Karpas-422 (cell line): Measurements from ENCODE around the gene FNIP1. TPM values are rescaled to one million over a fixed set of nuclear protein-coding genes. Genes with fewer than 3 reads are reported as not detected.

ENCODE experiments used
- DNase-seq: peaks from one replicate; pipeline ENCODE4 v3.0.0-alpha.2; 2015
- H2AFZ ChIP-seq: fragments of 200-600 bp; sonication (generic); 2 replicates; pipeline ENCODE4 v1.6.1; 2014; ENCODE audit warnings: antibody characterized with exemption, low read length, mixed read lengths
- H3K27ac ChIP-seq: fragments of 200-600 bp; sonication (generic); 2 replicates; pipeline ENCODE4 v1.5.1; 2014; ENCODE audit warnings: mild to moderate bottlenecking, low read length, moderate library complexity
- H3K27me3 ChIP-seq: fragments of 200-600 bp; sonication (generic); 2 replicates; pipeline ENCODE4 v1.6.1; 2014; ENCODE audit warnings: low read length, mixed read lengths
- H3K36me3 ChIP-seq: fragments of 200-600 bp; sonication (generic); 2 replicates; pipeline ENCODE4 v1.6.1; 2014; ENCODE audit warnings: low read length, mixed read lengths; ENCODE audit not compliant: insufficient read depth
- H3K4me1 ChIP-seq: fragments of 200-600 bp; sonication (generic); 2 replicates; pipeline ENCODE4 v1.6.1; 2014; ENCODE audit warnings: mild to moderate bottlenecking, low read length, mixed read lengths
- H3K4me2 ChIP-seq: fragments of 200-600 bp; sonication (generic); 2 replicates; pipeline ENCODE4 v1.6.1; 2014; ENCODE audit warnings: low read length, low read depth, mild to moderate bottlenecking; ENCODE audit not compliant: poor library complexity, severe bottlenecking
- H3K4me3 ChIP-seq: fragments of 200-600 bp; sonication (generic); 2 replicates; pipeline ENCODE4 v1.5.1; 2014; ENCODE audit warnings: mild to moderate bottlenecking, antibody characterized with exemption, low read length, mixed read lengths
- H3K79me2 ChIP-seq: fragments of 200-600 bp; sonication (generic); 2 replicates; pipeline ENCODE4 v1.6.1; 2014; ENCODE audit warnings: mild to moderate bottlenecking, low read length, mixed read lengths
- H3K9ac ChIP-seq: fragments of 200-600 bp; sonication (generic); 2 replicates; pipeline ENCODE4 v1.6.0; 2014; ENCODE audit warnings: low read length
- H3K9me2 ChIP-seq: fragments of 200-600 bp; sonication (generic), shearing (Covaris generic); replicated peaks from 2 replicates; pipeline ENCODE4 v1.6.0; 2014; ENCODE audit warnings: mild to moderate bottlenecking, low read length, moderate library complexity; ENCODE audit not compliant: insufficient read depth
- H3K9me3 ChIP-seq: fragments of 300-700, 200-600 bp; sonication (generic); 2 replicates; pipeline ENCODE4 v1.6.1; 2014; ENCODE audit warnings: low read length, mixed read lengths
- H4K20me1 ChIP-seq: fragments of 200-600 bp; sonication (generic); 2 replicates; pipeline ENCODE4 v1.6.1; 2014; ENCODE audit warnings: mild to moderate bottlenecking, antibody characterized with exemption, low read length, low read depth; ENCODE audit not compliant: insufficient read depth
- total RNA-seq: library from RNA; depleted of rRNA; stranded (reverse); fragments of >200 nt; shearing (Covaris generic); gene quantifications from 2 replicates; pipeline ENCODE4 v1.2.3, GENCODE V29; 2014; ENCODE audit warnings: low replicate concordance

FNIP1 gene
- total RNA-seq, 1 experiment from 2014 or later: 56.2 TPM

DNA sequence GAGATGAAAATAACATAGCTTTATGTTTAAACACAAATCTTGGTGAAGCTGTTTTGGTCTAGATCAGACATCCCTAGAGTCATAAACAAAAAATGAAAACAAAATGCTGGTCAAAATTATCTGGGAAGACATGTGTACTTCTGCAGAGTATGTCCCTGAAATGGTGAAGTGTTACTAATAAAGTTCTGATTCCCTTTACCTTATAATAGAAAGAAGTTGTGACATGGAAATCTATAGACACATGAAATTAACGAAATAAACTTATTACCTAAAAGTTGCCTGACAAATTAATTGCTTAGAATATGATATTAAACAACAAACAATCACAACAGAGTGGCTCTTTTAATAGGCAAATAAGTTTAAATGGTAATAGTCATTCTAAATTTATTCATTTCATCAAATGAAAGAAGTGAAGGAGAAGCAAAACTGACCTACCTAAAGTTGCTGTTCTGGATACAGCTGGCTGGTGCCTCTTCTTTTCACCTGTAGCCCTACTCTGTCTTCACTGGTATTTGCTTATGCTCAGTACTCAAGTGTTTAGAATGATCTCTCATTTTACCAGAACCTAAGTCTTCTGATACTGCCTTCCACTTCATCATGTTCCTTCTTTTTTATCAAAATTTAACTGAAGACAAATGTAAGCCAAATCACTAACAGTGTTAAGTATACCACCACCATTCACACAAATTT, 38.8 kb downstream of the FNIP1 start:
- peak overlapping the region; percentile 14 for H3K4me2 ChIP-seq

DNA sequence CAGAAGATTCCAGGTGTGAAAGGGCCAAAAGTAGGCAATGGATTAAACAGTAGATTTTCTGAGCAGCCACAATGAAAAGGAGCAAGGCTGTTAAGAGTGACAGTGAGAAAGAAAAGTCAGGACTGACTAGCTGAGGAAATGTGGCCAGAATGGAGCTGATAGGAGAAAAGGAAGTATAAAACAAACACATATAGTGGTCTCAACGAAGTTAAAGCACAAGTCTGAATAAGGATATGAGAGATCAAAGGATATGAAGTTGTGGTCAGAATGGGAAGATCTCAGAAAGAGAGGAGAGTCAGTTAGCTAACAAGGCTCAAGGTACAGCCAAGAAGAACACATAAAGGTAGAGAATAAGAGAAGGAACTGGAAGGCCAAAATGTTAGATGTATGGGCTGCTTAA, 39.9 kb downstream of the FNIP1 start:
- Histone ChIP-seq H3K36me3 (no peaks in the 10 kb centered on the region; the same call in 1 of the 2 replicates), H3K4me2 (no peak overlapping the region), H2AFZ (no peak overlapping the region), H3K27ac (no peak overlapping the region), H3K79me2 (peaks cover 100% of the 10 kb centered on the region), H3K4me1 (peaks cover 15% of the 10 kb centered on the region), H3K27me3 (no peaks in the 10 kb centered on the region), H3K9ac (no peak overlapping the region), H4K20me1 (no peaks in the 10 kb centered on the region), H3K9me3 (no peaks in the 10 kb centered on the region), H3K4me3 (no peak overlapping the region), H3K9me2 (no peaks in the 10 kb centered on the region)
- DNase-seq: no peak

More for the DNA sequence above, 38.8 kb downstream of the FNIP1 start:
- H4K20me1 ChIP-seq: no peaks in the 10 kb centered on the region
- no peak overlapping the region for H3K27ac ChIP-seq
- no peaks in the 10 kb centered on the region for H3K9me3 ChIP-seq
- no peaks in the 10 kb centered on the region; the same call in 1 of the 2 replicates for H3K36me3 ChIP-seq
- H2AFZ ChIP-seq: no peak overlapping the region
- H3K9ac ChIP-seq: no peak overlapping the region
- H3K4me1 ChIP-seq: peaks cover 15% of the 10 kb centered on the region
- H3K27me3 ChIP-seq: no peaks in the 10 kb centered on the region
- H3K9me2 ChIP-seq: no peaks in the 10 kb centered on the region
- peaks cover 100% of the 10 kb centered on the region for H3K79me2 ChIP-seq
- no peak for DNase-seq
- H3K4me3 ChIP-seq: no peak overlapping the region

DNA sequence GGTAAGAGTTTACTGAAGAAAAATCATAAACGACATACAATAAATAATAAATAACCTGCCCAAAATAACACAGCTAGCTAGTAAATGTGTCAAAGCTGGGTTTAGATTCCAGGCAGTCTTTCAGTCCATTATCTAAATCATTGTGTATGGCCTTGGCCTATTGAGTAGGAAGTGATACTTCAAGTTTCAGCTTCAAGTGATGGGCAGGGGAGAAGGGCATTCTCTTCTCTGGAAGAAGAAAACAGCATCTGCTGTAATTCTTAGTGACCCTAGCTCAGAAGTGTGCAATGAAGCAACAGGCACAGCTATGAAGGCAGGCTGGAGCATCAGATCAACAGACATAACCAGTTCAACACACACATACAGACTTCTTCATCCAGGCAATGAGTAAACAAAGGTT, 42.5 kb downstream of the FNIP1 start:
- Histone ChIP-seq H3K36me3 (no peaks in the 10 kb centered on the region), H3K4me2 (no peak overlapping the region), H3K4me1 (peaks cover 14% of the 10 kb centered on the region), H3K27ac (no peak overlapping the region), H3K4me3 (no peak overlapping the region), H3K9me2 (no peaks in the 10 kb centered on the region), H3K9ac (no peak overlapping the region), H3K27me3 (no peaks in the 10 kb centered on the region), H2AFZ (no peak overlapping the region), H3K9me3 (no peaks in the 10 kb centered on the region), H4K20me1 (no peaks in the 10 kb centered on the region), H3K79me2 (peaks cover 100% of the 10 kb centered on the region)
- DNase-seq: no peak

DNA sequence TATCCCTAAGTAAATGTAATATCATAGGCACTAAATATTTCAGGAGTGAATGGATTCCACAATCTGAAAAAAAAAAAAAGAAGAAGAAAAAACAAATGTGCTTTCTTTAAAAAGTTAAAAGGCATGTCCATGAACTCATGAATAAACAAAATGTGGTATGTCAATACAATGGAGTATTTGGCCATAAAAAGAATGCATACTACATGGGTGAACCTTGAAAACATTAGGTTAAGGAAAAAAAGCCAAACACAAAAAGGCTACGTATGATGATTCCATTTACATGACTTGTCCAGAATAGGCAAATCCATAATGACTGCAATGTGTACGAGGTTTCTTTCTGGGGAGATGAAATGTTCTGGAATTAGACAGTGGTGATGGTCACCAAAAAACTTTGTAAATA, 45.3 kb downstream of the FNIP1 start:
- Histone ChIP-seq H3K4me3 (no peak overlapping the region), H4K20me1 (no peaks in the 10 kb centered on the region), H3K9me3 (no peaks in the 10 kb centered on the region), H3K36me3 (no peaks in the 10 kb centered on the region), H3K4me2 (no peak overlapping the region), H3K27ac (no peak overlapping the region), H3K4me1 (no peaks in the 10 kb centered on the region; the same call in 1 of the 2 replicates), H3K27me3 (no peaks in the 10 kb centered on the region), H3K9me2 (no peaks in the 10 kb centered on the region), H2AFZ (no peak overlapping the region), H3K79me2 (peaks cover 98% of the 10 kb centered on the region), H3K9ac (no peak overlapping the region)
- DNase-seq: no peak

DNA sequence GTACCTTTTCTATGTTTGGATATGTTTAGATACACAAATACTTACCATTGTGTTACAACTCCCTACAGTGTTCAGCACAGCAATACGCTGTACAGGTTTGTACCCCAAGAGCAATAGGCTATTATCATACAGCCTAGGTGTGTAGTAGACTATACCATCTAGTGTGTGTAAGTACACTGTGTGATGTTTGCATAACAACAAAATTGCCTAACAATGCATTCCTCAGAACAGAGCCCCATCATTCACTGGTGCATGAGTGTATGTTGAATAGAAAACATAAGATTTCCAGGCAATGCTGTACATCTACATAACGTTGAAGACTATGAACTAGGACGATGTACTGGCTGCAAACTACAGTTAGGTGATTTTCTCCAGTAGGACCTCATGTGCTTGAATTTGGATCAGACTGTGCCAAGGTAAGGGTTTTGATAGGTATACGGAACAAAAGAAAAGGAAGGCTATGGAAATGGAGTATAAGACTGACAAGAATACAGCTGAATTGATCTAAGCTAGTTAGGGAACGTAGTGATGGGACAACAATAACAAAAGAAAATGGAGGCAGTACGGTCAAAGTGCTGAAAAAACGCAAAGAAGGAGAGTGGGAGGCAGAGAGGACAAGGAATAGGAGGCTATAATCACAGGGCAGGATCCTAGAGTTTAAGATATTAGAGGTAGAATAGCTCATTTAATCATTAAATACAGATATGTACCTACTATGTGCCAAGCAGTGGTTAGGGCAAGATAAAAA, 46.9 kb downstream of the FNIP1 start:
- no peak overlapping the region for H3K4me3 ChIP-seq
- H3K9me2 ChIP-seq: no peaks in the 10 kb centered on the region
- H3K9ac ChIP-seq: no peak overlapping the region
- no peaks in the 10 kb centered on the region for H4K20me1 ChIP-seq
- no peaks in the 10 kb centered on the region for H3K9me3 ChIP-seq
- no peak overlapping the region for H3K27ac ChIP-seq
- H3K4me1 ChIP-seq: no peaks in the 10 kb centered on the region; the same call in 1 of the 2 replicates
- no peaks in the 10 kb centered on the region for H3K36me3 ChIP-seq
- no peak for DNase-seq
- H2AFZ ChIP-seq: no peak overlapping the region
- H3K79me2 ChIP-seq: peaks cover 97% of the 10 kb centered on the region
- no peaks in the 10 kb centered on the region for H3K27me3 ChIP-seq
- no peak overlapping the region for H3K4me2 ChIP-seq

DNA sequence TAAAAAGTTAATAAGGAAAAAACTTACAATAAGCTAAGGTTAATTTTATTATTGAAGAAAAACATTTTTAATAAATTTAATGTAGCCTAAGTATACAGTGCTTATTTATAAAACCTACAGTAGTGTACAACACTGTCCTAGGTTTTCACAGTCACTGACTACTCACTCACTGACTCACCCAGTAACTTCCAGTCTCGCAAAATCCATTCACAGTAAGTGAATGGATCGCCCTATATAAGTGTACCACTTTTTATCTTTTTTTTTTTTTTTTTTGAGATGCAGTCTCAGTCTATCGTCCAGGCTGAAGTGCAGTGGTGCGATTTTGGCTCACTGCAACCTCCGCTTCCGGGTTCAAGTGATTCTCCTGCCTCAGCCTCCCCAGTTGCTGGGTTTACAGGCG, 47.7 kb downstream of the FNIP1 start:
- Histone ChIP-seq H3K9me3 (no peaks in the 10 kb centered on the region), H3K4me1 (no peaks in the 10 kb centered on the region; the same call in 1 of the 2 replicates), H3K27me3 (no peaks in the 10 kb centered on the region), H3K9me2 (no peaks in the 10 kb centered on the region), H3K4me2 (no peak overlapping the region), H3K27ac (no peak overlapping the region), H3K79me2 (peaks cover 93% of the 10 kb centered on the region), H3K36me3 (0 out of 2 replicates have a peak, but pooled peaks cover 3% of the 10 kb centered on the region), H3K9ac (no peak overlapping the region), H2AFZ (no peak overlapping the region), H4K20me1 (no peaks in the 10 kb centered on the region), H3K4me3 (no peak overlapping the region)
- DNase-seq: no peak

DNA sequence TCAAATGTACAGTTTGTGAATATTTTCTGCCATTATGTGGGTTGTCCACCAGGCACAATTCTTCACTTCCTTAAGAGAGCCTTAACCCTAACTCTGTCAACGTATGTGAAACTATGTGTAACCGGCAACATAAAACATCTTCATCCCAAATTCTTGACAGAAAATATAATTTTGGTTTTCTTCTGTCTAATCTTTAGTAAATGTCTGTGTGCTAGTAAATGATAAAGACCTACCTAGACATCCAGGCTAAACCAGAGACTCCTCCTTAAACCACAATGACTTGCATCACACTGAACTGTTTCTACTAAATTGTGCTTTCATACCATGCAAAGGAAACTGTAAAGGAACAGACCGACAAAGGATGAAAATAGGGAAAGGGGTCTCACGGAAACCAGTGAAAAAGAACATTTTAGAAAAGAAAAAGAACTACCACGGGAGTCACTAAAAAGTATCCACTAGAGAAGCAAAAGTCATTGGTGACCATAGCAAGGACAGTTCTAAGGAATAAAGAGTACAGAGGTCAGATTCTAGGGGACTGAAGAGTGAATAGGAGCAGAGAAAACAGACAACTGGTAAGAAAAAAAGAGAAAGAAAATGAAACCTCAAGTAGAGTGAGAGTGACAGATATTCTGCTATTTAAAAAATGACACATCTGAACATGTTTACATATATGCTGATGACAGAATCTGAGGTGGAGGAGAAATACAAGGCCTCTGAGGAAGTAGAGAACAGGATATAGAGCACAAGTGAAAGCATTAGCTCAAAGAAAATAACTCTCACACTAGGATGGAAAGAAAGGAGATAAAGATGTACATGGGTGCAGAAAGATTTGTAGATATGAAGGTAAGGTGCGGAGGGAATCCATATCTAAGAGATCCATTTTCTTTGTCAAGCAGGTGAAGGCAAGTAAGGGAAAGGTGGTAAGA, 49.4 kb downstream of the FNIP1 start:
- Histone ChIP-seq H3K9me3 (no peaks in the 10 kb centered on the region), H3K9ac (no peak overlapping the region), H3K79me2 (peaks cover 92% of the 10 kb centered on the region), H3K36me3 (peaks cover 16% of the 10 kb centered on the region), H3K9me2 (no peaks in the 10 kb centered on the region), H3K27ac (no peak overlapping the region), H4K20me1 (no peaks in the 10 kb centered on the region), H2AFZ (no peak overlapping the region), H3K4me2 (no peak overlapping the region), H3K27me3 (no peaks in the 10 kb centered on the region), H3K4me1 (no peaks in the 10 kb centered on the region; the same call in 1 of the 2 replicates), H3K4me3 (no peak overlapping the region)
- no peak for DNase-seq

DNA sequence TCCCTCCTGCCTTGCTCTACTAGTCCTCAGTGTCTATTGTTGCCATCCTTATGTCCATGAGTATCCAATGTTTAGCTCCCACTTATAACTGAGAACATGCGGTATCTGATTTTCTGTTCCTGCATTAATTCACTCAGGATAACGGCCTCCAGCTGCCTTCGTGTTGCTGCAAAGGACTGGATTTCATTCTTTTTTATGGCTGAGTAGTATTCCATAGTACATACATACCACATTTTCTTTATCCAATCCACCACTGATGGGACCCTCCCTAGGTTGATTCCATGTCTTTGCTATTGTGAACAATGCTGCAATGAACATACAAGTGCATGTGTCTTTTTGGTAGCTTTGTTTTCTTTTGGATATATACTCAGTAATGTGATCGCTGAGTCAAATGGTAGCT, 50.4 kb downstream of the FNIP1 start:
- H3K9me2 ChIP-seq: no peaks in the 10 kb centered on the region
- H3K9ac ChIP-seq: no peak overlapping the region
- H3K4me3 ChIP-seq: no peak overlapping the region
- no peak overlapping the region for H3K4me2 ChIP-seq
- no peak overlapping the region for H3K27ac ChIP-seq
- H2AFZ ChIP-seq: no peak overlapping the region
- no peak for DNase-seq
- H3K79me2 ChIP-seq: peaks cover 92% of the 10 kb centered on the region
- no peaks in the 10 kb centered on the region for H4K20me1 ChIP-seq
- no peaks in the 10 kb centered on the region for H3K27me3 ChIP-seq
- H3K4me1 ChIP-seq: no peaks in the 10 kb centered on the region; the same call in 1 of the 2 replicates
- peaks cover 22% of the 10 kb centered on the region for H3K36me3 ChIP-seq
- no peaks in the 10 kb centered on the region for H3K9me3 ChIP-seq
